Omental fat pad (tissue), 4 donors: Measurements from ENCODE around the gene PDE1C. TPM values are rescaled to one million over a fixed set of nuclear protein-coding genes. Genes with fewer than 3 reads are reported as not detected.

ENCODE experiments used
- ATAC-seq: fragments of 150-250 bp; one replicate; pipeline ENCODE4 v1.9.1; 2016; ENCODE audit warnings: mild to moderate bottlenecking, moderate library complexity; ENCODE audit not compliant: low FRiP score
- DNase-seq: peaks from one replicate; pipeline ENCODE4 v3.0.0-alpha.2; 2019; ENCODE audit warnings: low spot score
- total RNA-seq, 4 donors: library from RNA; depleted of rRNA; stranded (reverse); fragments of >200 nt; gene quantifications; one replicate each; pipeline ENCODE4 v1.1.0, GENCODE V29; 2016
- TF ChIP-seq, protein P1 (sequence below), 3 donors: fragments of 450-650 bp; IDR thresholded peaks; one replicate each; pipeline ENCODE4 v1.5.1; 2016 to 2017; ENCODE audit warnings: antibody characterized with exemption in 3 of 3, mild to moderate bottlenecking in 3 of 3, moderate library complexity in 2 of 3

Gene PDE1C
- total RNA-seq, 4 donors from 2014 or later, result 2.6 to 20.6 (median 4.3) TPM

DNA sequence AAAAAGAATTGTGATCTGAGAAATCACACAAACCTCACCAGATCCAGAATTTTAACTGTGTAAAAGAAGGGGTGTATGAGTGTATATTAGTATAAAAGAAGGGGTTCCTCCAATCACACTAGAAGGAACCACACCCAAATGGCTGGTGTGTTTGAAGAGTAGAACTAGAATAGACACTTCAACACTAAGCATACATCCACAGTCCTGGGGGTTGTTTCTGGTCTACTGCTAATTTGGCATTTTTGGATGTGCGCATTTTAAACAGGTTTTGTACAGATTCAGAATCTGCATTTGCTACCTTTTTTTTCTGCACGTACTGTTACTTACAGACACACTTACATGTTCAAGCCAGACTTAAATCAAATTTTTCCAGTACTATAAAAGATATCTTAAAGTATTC is 64.6 kb downstream of the PDE1C start:
- TF ChIP-seq, protein P1, sequence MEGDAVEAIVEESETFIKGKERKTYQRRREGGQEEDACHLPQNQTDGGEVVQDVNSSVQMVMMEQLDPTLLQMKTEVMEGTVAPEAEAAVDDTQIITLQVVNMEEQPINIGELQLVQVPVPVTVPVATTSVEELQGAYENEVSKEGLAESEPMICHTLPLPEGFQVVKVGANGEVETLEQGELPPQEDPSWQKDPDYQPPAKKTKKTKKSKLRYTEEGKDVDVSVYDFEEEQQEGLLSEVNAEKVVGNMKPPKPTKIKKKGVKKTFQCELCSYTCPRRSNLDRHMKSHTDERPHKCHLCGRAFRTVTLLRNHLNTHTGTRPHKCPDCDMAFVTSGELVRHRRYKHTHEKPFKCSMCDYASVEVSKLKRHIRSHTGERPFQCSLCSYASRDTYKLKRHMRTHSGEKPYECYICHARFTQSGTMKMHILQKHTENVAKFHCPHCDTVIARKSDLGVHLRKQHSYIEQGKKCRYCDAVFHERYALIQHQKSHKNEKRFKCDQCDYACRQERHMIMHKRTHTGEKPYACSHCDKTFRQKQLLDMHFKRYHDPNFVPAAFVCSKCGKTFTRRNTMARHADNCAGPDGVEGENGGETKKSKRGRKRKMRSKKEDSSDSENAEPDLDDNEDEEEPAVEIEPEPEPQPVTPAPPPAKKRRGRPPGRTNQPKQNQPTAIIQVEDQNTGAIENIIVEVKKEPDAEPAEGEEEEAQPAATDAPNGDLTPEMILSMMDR (IDR thresholded peaks at IDR 0.05), result no peak

DNA sequence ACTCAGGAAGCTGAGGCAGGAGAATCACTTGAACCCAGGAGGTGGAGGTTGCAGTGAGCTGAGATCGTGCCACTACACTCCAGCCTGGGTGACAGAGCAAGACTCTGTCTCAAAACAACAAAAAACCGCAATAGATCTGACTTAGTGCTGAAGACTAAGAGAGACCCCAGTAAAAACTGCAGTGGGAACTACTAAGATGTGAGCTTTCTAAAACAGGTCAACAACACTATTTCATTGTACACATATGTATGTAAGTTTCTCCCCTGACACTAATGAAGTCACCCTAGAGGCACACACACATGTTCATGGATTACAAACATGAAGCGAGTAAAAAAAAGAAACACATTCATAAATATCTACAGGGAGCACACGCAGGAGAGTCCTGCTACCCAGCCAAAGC is 68.3 kb downstream of the PDE1C start:
- ATAC-seq (no peak), DNase-seq (no peak)
- TF ChIP-seq, protein P1 (IDR thresholded peaks at IDR 0.05), result no peak

More for the DNA sequence above, 64.6 kb downstream of the PDE1C start:
- ATAC-seq (no peak), DNase-seq (no peak)

DNA sequence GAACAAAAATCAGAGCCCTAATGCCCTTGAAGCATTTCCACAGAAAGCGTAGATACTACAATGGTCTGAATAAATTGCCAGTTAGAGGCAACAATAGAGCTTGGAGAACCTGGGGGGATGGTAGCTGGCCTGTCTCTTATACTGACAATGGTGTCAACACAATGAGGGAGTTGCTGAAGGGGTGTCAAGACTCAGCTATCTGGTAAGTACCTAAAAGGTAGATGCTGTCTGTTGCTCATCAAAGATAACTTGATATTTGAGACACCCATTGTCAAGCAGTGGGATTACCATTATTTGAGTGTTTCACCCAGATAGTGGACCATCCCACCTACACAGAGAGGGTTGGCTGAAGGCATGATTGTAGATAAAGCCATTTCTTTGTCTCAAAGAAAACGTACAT is 72.8 kb downstream of the PDE1C start:
- TF ChIP-seq, protein P1 (IDR thresholded peaks at IDR 0.05), result no peak
- ATAC-seq, result no peak
- no peak for DNase-seq

DNA sequence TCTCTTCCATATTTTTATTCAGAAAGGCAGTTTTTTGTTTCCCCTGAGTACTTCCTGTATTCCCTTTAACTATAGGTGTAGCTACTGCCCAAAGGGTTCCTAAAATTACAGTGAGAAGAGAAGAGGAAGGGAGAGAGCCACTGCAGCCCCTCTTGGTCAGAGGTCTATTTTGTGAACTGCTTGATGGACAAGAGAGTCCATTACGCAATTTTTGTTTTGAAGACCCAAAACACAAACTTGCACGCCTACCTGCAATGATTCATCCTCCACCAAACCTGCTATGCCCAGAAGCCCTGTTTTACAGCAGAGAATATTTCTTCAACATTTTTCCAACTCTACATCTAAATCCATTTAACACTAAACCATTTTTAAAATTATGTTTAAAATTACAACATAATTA is 75.1 kb downstream of the PDE1C start:
- ATAC-seq (no peak), DNase-seq (no peak)
- TF ChIP-seq, protein P1 (IDR thresholded peaks at IDR 0.05), result no peak

- TF ChIP-seq, protein P1 (IDR thresholded peaks at IDR 0.05), result no peak
- no peak for DNase-seq
- no peak for ATAC-seq
These were observed 78.4 kb downstream of the PDE1C start for GRCh38 chr7:31991846-31992245.

DNA sequence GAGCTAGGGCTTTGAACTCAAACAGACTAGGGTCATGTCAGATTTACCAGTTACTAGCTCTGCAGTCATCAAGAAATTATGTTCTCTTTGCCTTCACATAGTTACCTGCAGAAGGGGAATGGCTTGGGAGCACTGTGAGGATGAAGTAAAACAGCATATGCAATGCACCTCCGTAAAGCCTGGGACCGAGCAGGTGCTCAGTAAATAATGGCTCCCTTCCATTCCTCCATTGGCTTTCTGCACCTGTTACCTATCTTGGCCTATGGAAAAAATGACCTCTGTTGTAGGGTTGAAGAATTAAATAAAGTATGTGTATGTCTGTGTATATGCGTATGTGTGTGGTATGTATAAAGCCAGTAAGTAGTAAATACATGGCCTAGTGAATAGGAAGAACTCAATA is 78.8 kb downstream of the PDE1C start:
- ATAC-seq, result no peak
- TF ChIP-seq, protein P1 (IDR thresholded peaks at IDR 0.05), result no peak
- DNase-seq, result no peak

DNA sequence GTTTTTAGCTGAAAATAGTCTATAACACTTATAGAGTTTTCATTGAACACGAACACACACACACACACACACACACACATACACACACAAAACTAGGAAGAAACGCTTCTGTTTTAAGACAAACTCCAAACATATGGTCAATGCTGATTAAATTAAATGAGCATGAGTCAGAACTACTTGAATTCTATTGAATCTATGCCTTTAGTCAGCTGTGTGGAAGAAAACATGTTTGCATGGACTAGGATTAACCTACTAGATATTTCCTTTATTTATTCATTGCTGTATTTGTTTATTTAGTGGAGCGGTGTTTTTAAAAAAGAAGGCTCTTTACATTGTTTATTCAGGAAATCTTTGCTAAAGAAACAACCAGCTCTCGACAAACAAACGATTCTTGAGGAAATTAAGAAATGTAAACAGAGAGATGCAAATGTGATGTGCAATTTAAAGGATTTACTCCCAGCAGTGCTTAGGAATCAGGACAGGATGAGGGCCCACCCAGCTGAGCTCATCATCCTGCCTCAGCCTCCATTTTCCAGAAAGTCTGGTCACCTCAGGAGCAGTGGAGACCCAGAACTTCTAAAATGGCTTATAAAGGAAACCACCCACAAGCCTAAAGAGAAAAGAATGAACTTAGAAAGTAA is 83.2 kb downstream of the PDE1C start:
- ATAC-seq (no peak), DNase-seq (no peak)
- TF ChIP-seq, protein P1 (IDR thresholded peaks at IDR 0.05), result no peak
